GM21717 (cell line): Measurements from ENCODE around the gene SRRT.
"Not testable (repeated sequence)": the region's sequence is repeated elsewhere in the genome, so short reads cannot be mapped to it uniquely, and the experiment has no call there.

ENCODE experiments used
- ATAC-seq: cut with Tn5 transposase; IDR thresholded peaks from one replicate; pipeline ENCODE4 v1.9.1; 2021; ENCODE audit warnings: mild to moderate bottlenecking, moderate library complexity; ENCODE audit not compliant: unreplicated experiment

SRRT gene

GRCh38 chr7:100921039-100921438 is 46.1 kb downstream of the SRRT start:
- ATAC-seq, result no peak

DNA sequence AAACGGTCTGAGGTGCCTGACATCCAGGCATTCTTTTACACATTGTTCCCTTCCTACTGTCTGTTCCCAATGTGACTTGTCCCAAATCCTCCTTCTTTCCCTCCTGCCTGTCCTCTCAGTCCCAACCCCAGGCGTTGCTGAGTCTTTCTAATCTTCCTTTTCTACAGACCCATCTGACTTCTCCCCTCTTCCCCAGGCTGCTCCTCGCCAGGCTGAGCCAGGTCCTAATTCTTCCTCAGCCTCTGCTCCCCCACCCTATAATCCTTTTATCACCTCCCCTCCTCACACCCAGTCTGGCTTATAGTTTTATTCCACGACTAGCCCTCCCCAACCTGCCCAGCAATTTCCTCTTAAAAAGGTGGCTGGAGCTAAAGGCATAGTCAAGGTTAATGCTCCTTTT is 48.7 kb downstream of the SRRT start:
- not testable (repeated sequence) for ATAC-seq

GRCh38 chr7:100929808-100930174 is 54.9 kb downstream of the SRRT start:
- no peak for ATAC-seq

GRCh38 chr7:100933734-100934133 is 58.8 kb downstream of the SRRT start:
- ATAC-seq, result no peak

GRCh38 chr7:100935381-100935780 is 60.5 kb downstream of the SRRT start:
- ATAC-seq, result not testable (repeated sequence)

GRCh38 chr7:100936167-100936566 is 61.3 kb downstream of the SRRT start:
- ATAC-seq, result not testable (repeated sequence)
